SJSA1 (cell line): ENCODE measurements around the gene CDC25C. TPM values are rescaled to one million over a fixed set of nuclear protein-coding genes. Genes with fewer than 3 reads are reported as not detected.

ENCODE experiments used
- DNase-seq, 2 experiments: peaks; one replicate each; pipeline ENCODE4 v3.0.0-alpha.2; 2015 to 2020; ENCODE audit warnings: low spot score in 2 of 2, low read depth in 1 of 2
- H3K27ac ChIP-seq: fragments of 250-450 bp; sonication (Bioruptor Pico); 2 replicates; pipeline ENCODE4 v1.5.1; 2020; ENCODE audit warnings: mild to moderate bottlenecking, moderate library complexity
- H3K27me3 ChIP-seq: fragments of 250-450 bp; sonication (Bioruptor Pico); replicated peaks from 2 replicates; pipeline ENCODE4 v1.5.1; 2020; ENCODE audit warnings: mild to moderate bottlenecking, moderate library complexity
- H3K36me3 ChIP-seq: fragments of 250-450 bp; sonication (Bioruptor Pico); 2 replicates; pipeline ENCODE4 v1.5.1; 2020; ENCODE audit warnings: mild to moderate bottlenecking
- H3K4me1 ChIP-seq: fragments of 250-450 bp; sonication (Bioruptor Pico); replicated peaks from 2 replicates; pipeline ENCODE4 v1.6.1; 2021; ENCODE audit warnings: mild to moderate bottlenecking
- H3K4me3 ChIP-seq: fragments of 250-450 bp; sonication (Bioruptor Pico); 2 replicates; pipeline ENCODE4 v1.5.1; 2020; ENCODE audit warnings: mild to moderate bottlenecking
- H3K9me3 ChIP-seq: fragments of 250-450 bp; sonication (Bioruptor Pico); replicated peaks from 2 replicates; pipeline ENCODE4 v1.5.1; 2020; ENCODE audit warnings: mild to moderate bottlenecking
- total RNA-seq: library from RNA; depleted of rRNA; stranded (reverse); fragments of >200 nt; shearing (Covaris generic); gene quantifications from 2 replicates; pipeline ENCODE4 v1.2.3, GENCODE V29; 2014; rRNA removed

The CDC25C gene
- total RNA-seq, 1 experiment from 2014 or later: 36.5 TPM

DNA sequence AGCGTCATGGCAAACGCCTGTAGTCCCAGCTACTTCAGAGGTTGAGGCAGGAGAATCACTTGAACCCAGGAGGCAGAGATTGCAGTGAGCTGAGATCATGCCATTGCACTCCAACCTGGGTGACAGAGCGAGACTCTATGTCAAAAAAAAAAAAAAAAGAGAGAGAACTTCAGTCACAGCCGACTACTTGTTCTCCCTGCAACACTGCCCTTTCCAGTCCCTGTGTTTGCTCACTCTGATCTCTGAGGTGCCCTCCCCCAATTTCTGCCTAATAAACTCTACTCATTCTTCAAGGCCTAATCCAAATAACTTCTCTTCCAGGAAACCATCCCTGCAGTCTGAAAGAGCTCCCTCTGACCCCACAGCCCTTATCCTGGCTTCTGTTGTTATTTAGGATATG lies 85.3 kb downstream of the CDC25C start:
- Histone ChIP-seq H3K36me3 (no peaks in the 10 kb centered on the region), H3K4me3 (no peak overlapping the region), H3K4me1 (no peaks in the 10 kb centered on the region), H3K9me3 (peaks cover 3% of the 10 kb centered on the region; the same call in 1 of the 2 replicates), H3K27me3 (peaks cover 18% of the 10 kb centered on the region), H3K27ac (no peak overlapping the region)
- DNase-seq: no peak

DNA sequence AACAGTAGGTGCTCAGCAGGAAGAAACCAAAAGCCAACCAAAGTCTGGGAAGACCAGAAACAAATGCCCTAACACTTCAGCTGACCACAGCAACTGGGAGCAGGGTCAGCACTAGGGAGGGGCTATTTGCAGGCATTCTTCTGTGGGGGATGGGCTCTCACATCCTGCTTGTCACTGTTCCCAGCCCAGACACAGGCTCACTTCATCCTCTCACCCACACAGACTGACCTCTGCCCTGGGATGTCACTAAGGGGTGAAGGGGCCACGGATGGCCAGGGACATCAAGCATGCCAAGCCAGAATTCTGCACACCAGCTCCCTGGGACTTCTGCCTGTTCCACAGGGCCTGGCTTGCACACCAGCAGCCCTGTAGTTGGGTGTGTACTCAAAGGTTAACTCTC lies 85.9 kb downstream of the CDC25C start:
- Histone ChIP-seq H3K27me3 (peaks cover 24% of the 10 kb centered on the region), H3K27ac (no peak overlapping the region), H3K4me3 (no peak overlapping the region), H3K36me3 (no peaks in the 10 kb centered on the region), H3K9me3 (peaks cover 4% of the 10 kb centered on the region; the same call in 1 of the 2 replicates), H3K4me1 (no peaks in the 10 kb centered on the region)
- no peak for DNase-seq

DNA sequence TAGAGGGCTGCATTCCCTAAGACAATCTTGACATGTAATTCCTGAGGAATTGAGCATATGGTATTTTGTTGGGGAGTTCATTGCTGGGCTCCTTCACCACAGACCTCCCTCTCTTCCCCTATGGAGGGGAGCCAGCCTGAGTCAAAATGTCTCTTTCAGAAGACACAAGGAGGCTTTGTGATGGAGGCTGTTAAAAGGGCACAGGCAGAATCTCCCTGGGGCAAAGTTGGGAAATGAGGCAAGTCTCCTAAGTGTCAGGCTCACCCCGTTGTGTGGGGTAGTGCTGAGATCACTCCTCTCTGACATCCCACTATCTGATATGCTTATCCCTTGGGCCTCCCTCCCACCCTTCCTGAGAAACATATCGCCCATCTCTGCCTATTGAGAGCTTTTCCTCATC lies 87.8 kb downstream of the CDC25C start:
- Histone ChIP-seq H3K36me3 (no peaks in the 10 kb centered on the region), H3K4me3 (no peak overlapping the region), H3K27ac (no peak overlapping the region), H3K4me1 (no peaks in the 10 kb centered on the region), H3K27me3 (peaks cover 35% of the 10 kb centered on the region), H3K9me3 (peaks cover 4% of the 10 kb centered on the region; the same call in 1 of the 2 replicates)
- no peak for DNase-seq

DNA sequence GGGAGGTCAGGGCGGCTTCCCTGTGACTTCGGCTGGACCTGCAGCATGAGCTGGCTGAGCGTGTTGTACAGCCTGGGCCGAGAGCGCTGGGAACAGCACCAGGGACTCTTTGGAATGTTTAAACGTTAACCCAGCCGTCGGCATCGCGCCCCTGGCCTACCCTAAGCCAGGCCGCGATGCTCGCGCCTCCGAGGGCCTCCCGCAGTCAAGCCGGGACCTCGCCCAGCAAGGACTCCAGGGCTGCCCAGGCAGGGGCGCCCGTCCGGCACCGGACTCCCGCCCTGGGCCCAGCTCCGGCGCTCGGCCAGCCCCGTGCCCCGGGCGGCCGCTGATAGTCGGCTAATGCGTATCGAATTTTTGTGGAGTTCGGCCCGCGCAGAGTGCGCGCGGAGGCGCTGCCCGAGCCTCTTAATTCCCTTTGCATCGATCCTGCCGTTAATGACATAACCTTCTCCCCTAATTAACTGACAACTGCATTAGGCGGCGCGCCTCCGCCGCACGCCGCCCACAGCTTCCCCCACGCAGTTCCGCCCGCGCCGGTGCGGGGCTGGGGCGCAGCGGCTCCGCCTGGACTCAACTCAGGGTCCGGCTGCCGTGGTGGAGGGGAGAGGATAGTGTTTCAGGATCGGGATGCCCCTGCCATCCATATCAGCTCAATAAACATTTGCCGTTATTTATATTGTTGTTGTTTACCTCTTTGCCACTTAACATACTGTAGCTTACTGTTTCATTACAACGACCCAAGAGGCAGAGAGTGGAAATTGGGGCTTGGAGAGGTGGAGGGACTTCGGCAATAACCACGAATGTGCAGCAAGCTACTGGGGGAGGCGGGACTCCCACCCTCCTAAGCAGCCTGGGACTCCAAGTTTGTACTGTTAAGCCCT lies 89.7 kb downstream of the CDC25C start:
- no peak for DNase-seq
- H3K27ac ChIP-seq: no peak overlapping the region
- H3K9me3 ChIP-seq: peaks cover 4% of the 10 kb centered on the region; the same call in 1 of the 2 replicates
- H3K4me3 ChIP-seq: no peak overlapping the region
- H3K4me1 ChIP-seq: no peaks in the 10 kb centered on the region
- peaks cover 35% of the 10 kb centered on the region for H3K27me3 ChIP-seq
- H3K36me3 ChIP-seq: no peaks in the 10 kb centered on the region

DNA sequence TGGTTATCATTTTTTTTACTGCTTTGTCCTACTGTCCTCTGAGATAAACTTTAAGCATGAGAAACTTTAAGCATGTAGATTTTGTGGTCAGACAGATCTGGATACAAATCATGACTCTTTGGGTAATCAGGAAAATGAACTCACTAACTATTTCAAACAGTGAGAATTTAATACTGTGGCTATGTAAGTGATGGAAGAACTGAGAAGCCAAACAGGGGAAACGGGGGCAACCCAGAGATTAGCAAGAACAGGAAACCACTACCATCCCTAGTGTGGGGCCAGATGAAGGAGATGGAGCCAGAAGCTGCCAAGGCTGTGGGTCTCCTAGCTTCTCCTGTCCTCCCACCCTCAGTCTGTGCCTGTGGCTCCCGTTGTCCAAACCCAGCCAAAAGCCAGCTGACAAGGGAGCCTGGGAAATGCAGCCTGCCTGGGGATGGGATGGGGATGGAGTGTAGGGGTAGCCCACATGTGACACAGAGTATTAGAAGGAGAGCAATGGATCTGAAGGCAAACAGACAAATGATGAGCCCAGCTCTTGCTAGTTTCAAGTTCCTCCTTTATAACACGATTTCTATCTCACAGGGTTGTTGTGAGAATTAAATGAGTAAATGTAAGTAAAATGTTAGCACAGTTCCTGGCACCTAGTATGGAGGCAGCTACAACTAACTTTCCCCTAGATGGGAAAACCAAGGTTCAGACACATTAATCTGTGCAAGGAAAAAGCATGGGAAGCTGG lies 90.8 kb downstream of the CDC25C start:
- Histone ChIP-seq H3K36me3 (no peaks in the 10 kb centered on the region), H3K27ac (no peak overlapping the region), H3K27me3 (peaks cover 37% of the 10 kb centered on the region), H3K4me3 (no peak overlapping the region), H3K9me3 (peaks cover 4% of the 10 kb centered on the region; the same call in 1 of the 2 replicates), H3K4me1 (no peaks in the 10 kb centered on the region)
- no peak for DNase-seq

DNA sequence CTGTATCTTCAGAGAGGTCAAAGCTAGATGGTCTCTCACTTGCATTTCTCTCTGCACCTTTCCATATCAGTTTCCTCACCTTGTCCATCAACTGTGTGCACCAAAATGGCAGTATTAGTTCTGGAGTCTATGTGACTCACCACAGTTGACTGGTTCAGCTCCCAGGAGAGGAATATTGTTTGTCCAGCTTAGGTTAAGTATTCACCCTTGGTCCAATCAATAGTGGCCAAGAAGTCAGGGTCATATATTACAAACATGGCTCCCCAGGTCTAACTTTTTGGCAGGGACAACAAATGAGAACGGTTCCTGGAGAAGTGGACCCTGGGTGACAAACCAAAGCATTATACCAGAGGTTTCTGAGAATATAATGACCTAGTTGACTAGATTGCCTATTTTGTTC lies 93.6 kb downstream of the CDC25C start:
- H3K27ac ChIP-seq: no peak overlapping the region
- no peaks in the 10 kb centered on the region for H3K36me3 ChIP-seq
- peaks cover 27% of the 10 kb centered on the region for H3K27me3 ChIP-seq
- no peak overlapping the region for H3K4me3 ChIP-seq
- H3K9me3 ChIP-seq: peaks cover 4% of the 10 kb centered on the region; the same call in 1 of the 2 replicates
- no peaks in the 10 kb centered on the region for H3K4me1 ChIP-seq
- no peak for DNase-seq

Other genes with a start within 250 kb of the CDC25C start
- not detected in 2 replicates for gene WNT8A, start 247.8 kb downstream of the CDC25C start, total RNA-seq
- not detected in 2 replicates for gene NME5, start 192.4 kb downstream of the CDC25C start, total RNA-seq
- gene BRD8, start 153.2 kb downstream of the CDC25C start, total RNA-seq: 47.3 and 90.0 TPM in 2 replicates
- 113 and 152 TPM in 2 replicates for gene KIF20A, start 152.7 kb downstream of the CDC25C start, total RNA-seq
- gene CDC23, start 118.5 kb downstream of the CDC25C start, total RNA-seq: 56.3 and 70.7 TPM in 2 replicates
- gene GFRA3, start 57.2 kb downstream of the CDC25C start, total RNA-seq: not detected in 2 replicates
- 42.0 and 63.6 TPM in 2 replicates for gene FAM53C, start 6.5 kb upstream of the CDC25C start, total RNA-seq
- 48.0 and 64.8 TPM in 2 replicates for gene KDM3B, start 20.9 kb upstream of the CDC25C start, total RNA-seq
- 0.21 TPM in 1 of 2 replicates, not detected in the other for gene REEP2, start 107.3 kb upstream of the CDC25C start, total RNA-seq
- 3.2 and 4.8 TPM in 2 replicates for gene EGR1, start 133.7 kb upstream of the CDC25C start, total RNA-seq
- gene ETF1, start 211.4 kb upstream of the CDC25C start, total RNA-seq: 134 and 167 TPM in 2 replicates
- gene HSPA9, start 243.6 kb upstream of the CDC25C start, total RNA-seq: 478 and 665 TPM in 2 replicates